Measurements from ENCODE around the gene IL15RA. TPM values are rescaled to one million over a fixed set of nuclear protein-coding genes. Genes with fewer than 3 reads are reported as not detected.

Gene IL15RA
- total RNA-seq, 2 experiments from 2014 or later = 23.5 to 25.1 TPM

DNA sequence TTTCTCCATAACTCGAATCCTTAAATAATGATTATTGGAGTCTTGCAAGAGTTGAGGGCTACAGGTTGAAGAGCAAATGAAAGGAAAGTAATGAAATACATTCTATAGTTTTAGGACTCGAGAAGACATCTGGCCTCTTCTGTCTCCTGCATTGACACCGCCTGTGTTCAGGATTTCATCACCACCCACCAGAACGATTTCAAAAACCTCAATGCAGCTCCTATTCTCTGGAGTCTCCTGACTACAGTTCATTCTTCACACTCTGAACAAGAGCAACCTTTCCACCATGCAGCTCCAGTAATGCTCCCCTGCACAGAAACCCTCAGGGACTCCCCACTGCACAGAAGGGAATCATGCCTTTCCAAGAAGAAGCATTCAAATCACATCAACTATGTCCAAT lies 5.5 kb downstream of the IL15RA start:
- ChIA-PET POLR2A (interaction anchor here (0.8 kb wide), 1 partner anchor 33 kb away, joined by 3 read pairs; no protein-coding TSS in a partner anchor), CTCF (interaction anchor here (2.0 kb wide), 1 partner anchor 42 kb away, joined by 6 read pairs; no protein-coding TSS in a partner anchor)
- peaks cover 52% of the 10 kb centered on the region for H3K4me1 Mint-ChIP-seq (ENCODE audit: low read depth)
- DNase-seq = no peak
- TF ChIP-seq, protein P1, sequence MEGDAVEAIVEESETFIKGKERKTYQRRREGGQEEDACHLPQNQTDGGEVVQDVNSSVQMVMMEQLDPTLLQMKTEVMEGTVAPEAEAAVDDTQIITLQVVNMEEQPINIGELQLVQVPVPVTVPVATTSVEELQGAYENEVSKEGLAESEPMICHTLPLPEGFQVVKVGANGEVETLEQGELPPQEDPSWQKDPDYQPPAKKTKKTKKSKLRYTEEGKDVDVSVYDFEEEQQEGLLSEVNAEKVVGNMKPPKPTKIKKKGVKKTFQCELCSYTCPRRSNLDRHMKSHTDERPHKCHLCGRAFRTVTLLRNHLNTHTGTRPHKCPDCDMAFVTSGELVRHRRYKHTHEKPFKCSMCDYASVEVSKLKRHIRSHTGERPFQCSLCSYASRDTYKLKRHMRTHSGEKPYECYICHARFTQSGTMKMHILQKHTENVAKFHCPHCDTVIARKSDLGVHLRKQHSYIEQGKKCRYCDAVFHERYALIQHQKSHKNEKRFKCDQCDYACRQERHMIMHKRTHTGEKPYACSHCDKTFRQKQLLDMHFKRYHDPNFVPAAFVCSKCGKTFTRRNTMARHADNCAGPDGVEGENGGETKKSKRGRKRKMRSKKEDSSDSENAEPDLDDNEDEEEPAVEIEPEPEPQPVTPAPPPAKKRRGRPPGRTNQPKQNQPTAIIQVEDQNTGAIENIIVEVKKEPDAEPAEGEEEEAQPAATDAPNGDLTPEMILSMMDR (IDR thresholded peaks at IDR 0.05) = no peak
- intact Hi-C loops (cut with micrococcal nuclease) = loop anchor here (10.0 kb wide), 1 partner anchor 157 kb away; the partner anchor contains the start of gene GDI2
- H3K9me3 Mint-ChIP-seq = no peaks in the 10 kb centered on the region
- H3K36me3 Mint-ChIP-seq (ENCODE audit: low read depth) = peaks cover 21% of the 10 kb centered on the region
- H3K27me3 Mint-ChIP-seq = no peaks in the 10 kb centered on the region
- no peak for ATAC-seq
- H3K4me3 Mint-ChIP-seq = no peak overlapping the region
- peak overlapping the region; percentile 77 for H3K27ac Mint-ChIP-seq

GRCh38 chr10:5971315-5971832 lies 6.0 kb downstream of the IL15RA start:
- DNase-seq (peak; percentile 45), ATAC-seq (peak; percentile 19)
- Mint-ChIP-seq H3K27ac (peak overlapping the region; percentile 77), H3K36me3 (ENCODE audit: low read depth) (peaks cover 23% of the 10 kb centered on the region), H3K4me3 (no peak overlapping the region), H3K4me1 (ENCODE audit: low read depth) (peaks cover 52% of the 10 kb centered on the region), H3K27me3 (no peaks in the 10 kb centered on the region), H3K9me3 (no peaks in the 10 kb centered on the region)
- intact Hi-C loops (cut with micrococcal nuclease) = loop anchor here (10.0 kb wide), 1 partner anchor 157 kb away; the partner anchor contains the start of gene GDI2
- ChIA-PET CTCF (interaction anchor here (2.0 kb wide), 1 partner anchor 42 kb away, joined by 6 read pairs; no protein-coding TSS in a partner anchor), POLR2A (interaction anchor here (0.8 kb wide), 1 partner anchor 32 kb away, joined by 3 read pairs; no protein-coding TSS in a partner anchor)
- TF ChIP-seq, protein P1 (IDR thresholded peaks at IDR 0.05) = no peak

GRCh38 chr10:5970527-5970926 lies 6.8 kb downstream of the IL15RA start:
- POLR2A ChIA-PET = no interaction called here
- Mint-ChIP-seq H3K4me1 (ENCODE audit: low read depth) (peaks cover 47% of the 10 kb centered on the region), H3K27me3 (no peaks in the 10 kb centered on the region), H3K4me3 (no peak overlapping the region), H3K27ac (no peak overlapping the region), H3K36me3 (ENCODE audit: low read depth) (peaks cover 24% of the 10 kb centered on the region), H3K9me3 (no peaks in the 10 kb centered on the region)
- TF ChIP-seq, protein P1 (IDR thresholded peaks at IDR 0.05) = no peak
- CTCF ChIA-PET = interaction anchor here (2.0 kb wide), 1 partner anchor 43 kb away, joined by 6 read pairs; no protein-coding TSS in a partner anchor
- ATAC-seq (no peak), DNase-seq (no peak)
- intact Hi-C loops (cut with micrococcal nuclease) = loop anchor here (10.0 kb wide), 1 partner anchor 156 kb away; the partner anchor contains the start of gene GDI2

DNA sequence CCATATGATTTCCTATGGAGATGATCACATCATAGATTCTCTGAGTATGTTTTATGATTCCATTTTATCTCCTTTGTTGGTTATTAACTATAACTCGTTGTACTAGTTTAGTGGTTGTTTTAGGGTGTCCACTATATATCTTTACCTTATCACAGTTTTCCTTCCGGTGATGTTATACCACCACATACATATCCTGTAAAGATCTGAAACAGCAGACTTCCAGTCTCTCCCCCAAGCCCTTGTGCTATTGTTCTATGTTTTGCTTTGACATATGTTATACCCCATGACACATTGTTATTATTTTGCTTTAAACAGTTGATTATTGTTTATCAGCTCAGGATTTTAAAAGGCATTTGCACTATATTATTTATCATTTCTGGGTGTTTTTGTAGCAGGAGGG lies 7.3 kb downstream of the IL15RA start:
- intact Hi-C loops (cut with micrococcal nuclease) = loop anchor here (10.0 kb wide), 1 partner anchor 155 kb away; the partner anchor contains the start of gene GDI2
- no peaks in the 10 kb centered on the region for H3K27me3 Mint-ChIP-seq
- H3K27ac Mint-ChIP-seq = no peak overlapping the region
- H3K9me3 Mint-ChIP-seq = no peaks in the 10 kb centered on the region
- CTCF ChIA-PET = no interaction called here
- no peak overlapping the region for H3K4me3 Mint-ChIP-seq
- DNase-seq = no peak
- TF ChIP-seq, protein P1 (IDR thresholded peaks at IDR 0.05) = no peak
- H3K36me3 Mint-ChIP-seq (ENCODE audit: low read depth) = peaks cover 24% of the 10 kb centered on the region
- ATAC-seq = no peak
- H3K4me1 Mint-ChIP-seq (ENCODE audit: low read depth) = peaks cover 42% of the 10 kb centered on the region
- POLR2A ChIA-PET = no interaction called here
